HG03066 (cell line): ENCODE results near the gene ARHGEF28.

Source experiments
- ATAC-seq: cut with Tn5 transposase; IDR thresholded peaks from one replicate; pipeline ENCODE4 v1.9.1; 2021; ENCODE audit warnings: low read depth; ENCODE audit not compliant: unreplicated experiment

Gene ARHGEF28

DNA sequence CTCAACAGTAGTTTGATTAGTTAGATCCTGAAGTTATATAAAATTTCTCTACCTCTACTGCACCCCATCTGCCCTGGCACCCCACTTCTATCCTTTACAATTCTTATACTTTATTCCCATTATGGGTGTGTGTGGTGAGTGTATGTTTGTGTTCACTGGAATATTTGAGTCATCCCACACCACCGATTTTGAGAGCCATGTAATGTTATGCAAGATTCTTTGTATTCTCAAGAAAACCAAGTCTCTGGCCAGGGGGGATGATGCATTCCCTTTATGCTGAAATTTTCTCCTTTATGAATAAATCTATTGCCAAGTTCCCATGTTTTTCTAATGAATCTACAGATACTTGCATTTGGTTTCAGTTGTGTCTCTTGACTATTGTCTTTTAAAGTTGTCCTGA is 266.8 kb downstream of the ARHGEF28 start:
- no peak for ATAC-seq

DNA sequence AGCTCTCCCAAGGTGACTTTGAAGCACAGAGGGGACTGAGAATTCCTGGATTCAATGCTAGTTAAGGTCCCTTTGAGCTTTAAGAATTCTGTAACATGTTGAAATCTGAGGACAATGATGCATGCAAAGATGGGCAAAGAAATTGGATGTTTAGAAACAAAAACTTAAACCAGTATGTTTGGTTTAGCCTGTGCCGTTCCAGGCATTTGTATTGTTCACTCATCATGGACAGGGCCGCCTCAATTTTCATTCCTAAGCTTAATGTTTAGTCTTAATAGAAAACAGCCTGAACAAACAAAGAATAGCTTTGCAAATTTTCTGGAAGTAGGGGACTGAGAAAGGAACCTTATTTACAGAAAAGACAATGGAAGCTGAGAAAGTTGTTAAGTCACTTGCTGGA is 267.8 kb downstream of the ARHGEF28 start:
- ATAC-seq = no peak

DNA sequence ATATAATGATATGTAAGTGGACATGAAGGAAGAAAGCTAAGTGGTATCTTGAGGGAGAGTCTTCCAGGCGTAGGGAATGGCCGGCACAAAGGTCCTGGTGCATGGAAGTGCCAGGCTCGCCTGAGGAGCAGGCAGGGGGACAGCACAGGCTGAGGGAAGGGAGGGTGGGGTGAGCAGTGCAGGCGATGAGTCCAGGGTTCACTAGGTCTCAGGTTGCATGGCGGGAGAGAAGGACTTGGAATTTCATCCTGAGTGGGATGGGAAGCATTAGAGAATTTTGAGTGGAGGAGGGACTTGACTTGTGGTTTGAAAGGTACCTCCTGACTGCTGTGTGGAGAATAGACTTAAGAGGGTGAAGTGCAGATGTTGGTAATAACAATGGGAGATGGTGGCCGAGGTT is 268.9 kb downstream of the ARHGEF28 start:
- no peak for ATAC-seq

DNA sequence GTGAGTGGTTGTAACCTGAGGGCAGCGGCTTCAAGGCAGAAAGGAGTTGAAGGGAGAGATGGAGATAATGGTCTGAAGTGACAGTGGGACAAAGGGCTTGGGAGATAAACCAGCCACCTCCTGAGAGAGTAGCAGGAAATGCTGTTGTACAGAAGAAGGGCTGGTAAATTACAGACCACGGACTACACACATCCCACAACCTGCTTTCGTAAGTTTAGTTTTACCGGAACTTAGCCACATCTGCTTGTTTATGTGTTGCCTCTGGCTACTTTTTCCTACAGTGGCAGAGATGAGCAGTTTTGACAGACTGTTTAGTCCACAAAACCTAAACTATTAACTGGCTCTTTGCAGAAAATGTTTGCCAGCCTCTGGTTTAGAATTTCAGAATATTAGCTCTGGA is 269.5 kb downstream of the ARHGEF28 start:
- ATAC-seq = no peak

DNA sequence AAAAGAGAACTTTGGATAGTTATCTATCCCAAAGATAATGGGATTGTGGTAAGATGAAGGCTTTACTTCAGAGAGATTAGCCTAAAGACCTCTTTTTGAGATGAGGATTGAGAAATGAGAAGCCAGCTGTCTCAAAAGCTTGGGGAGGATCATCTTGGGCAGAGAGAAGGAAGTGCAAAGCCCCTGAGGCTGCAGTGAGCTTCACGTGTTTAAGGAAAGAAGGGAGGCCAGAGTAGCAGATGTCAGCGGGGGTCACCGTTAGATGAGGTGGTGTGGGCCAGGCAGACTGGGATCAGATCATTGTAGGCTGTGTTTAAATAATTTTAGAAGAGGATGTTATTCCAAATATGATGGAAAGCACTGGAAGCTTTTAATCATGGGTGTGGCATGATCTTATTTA is 270.1 kb downstream of the ARHGEF28 start:
- no peak for ATAC-seq

DNA sequence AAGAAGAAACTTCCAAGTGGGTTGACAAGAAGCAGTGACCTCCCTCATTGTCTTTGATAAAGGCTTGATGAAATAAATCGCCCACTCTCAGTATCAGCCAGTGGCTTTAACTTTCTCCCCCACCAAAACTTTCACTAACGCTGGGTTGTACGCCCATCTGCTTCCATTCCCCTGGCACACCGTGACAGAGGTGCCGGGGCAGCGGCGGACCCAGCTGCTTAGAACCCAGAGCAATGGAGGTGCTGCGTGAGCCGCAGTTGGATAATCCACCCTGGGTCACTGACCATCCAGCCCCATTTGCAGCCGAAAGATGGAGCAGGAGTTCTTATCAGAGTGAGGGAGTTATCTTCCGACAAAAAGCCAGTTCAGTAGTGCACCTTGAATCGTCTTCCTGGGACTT is 270.7 kb downstream of the ARHGEF28 start:
- no peak for ATAC-seq

DNA sequence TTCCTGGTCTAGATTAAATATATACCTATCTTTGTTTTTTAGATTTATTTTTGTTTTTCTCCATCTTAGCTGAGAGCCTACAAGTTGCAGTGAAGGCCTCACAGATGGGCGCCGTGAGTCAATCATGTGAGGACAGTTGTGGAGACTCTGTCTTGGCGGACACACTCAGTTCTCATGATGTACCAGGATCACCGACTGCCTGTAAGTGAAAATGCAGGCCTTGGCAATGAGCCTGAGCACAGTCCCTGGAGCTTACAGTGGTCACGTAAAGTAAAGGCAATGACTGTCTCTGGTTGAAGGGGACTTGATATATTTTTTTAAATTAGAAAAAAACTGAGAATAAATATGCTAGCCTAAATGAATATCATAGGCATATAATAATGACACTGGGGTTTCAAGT is 271.9 kb downstream of the ARHGEF28 start:
- ATAC-seq = no peak

DNA sequence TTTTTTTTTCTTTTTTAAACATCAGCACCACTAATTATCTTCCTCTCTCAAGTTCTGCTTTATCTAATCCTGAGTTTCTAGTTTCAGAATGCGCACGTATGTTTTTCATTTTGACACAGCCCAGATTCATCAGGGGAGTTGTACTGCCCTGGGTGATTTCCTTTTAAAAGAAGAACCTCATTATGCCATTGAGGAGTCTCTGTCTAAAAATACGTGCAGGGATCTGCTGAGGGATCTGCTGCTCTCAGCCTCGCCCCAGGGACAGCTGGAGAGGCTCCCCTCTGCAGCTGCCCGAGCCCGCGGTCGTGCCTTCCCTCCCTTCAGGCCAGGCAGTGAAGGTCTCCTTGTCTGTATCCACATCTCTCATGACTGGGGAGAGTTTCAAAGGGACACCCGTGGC is 273.1 kb downstream of the ARHGEF28 start:
- ATAC-seq = peak; percentile 81

DNA sequence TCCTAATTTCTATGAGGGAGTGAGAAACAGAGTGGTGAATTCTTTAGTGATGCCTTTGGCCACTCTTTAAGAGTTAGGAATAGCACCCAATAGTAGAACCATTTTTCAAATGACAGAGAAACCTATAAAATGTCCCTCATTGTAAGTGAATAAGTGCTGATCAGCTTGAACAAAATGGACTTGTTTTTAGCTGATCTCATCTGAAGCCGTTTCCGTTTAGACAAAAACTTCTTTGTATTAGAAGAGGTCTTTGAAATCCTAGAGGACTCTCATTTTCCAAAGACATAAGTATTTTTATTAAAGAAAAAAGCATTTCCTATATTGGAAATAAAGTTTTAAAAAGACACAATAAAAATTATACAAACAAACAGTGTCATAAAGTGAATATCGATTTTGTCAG is 273.9 kb downstream of the ARHGEF28 start:
- ATAC-seq = no peak

DNA sequence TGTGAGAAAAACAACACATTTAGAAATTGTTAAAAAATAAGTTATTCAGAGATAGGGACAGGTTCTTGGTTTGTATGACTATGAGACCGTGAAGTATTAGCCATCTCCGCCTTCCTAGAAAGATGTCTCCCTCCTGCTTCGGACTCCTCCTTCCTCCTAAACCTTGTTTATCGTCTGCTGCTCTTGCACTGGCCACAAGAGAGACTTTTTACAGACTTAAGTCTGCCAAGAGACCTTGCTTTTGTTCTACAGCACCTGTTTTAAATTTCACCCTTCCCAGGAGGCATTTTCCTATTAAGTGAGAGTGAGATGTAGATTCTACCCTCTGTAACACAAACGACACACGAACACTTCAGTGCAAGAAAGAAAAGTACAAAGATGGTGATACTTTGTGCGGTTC is 274.6 kb downstream of the ARHGEF28 start:
- ATAC-seq = no peak

DNA sequence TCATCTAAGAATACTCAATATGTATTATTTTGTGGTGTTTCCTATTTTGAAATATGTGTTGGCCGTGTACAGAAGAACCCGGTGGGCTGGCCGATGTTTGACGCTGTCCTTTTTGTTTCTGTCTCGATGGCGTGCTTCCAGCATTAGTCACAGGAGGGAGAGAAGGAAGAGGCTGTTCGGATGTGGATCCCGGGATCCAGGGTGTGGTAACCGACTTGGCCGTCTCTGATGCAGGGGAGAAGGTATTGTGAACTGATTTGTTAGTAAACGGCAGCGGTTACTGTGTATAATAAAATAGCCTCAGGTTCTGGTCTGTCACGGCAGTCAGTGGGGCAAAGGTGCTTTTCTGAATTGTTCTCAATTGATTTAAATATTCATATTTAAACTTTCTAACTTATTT is 275.0 kb downstream of the ARHGEF28 start:
- no peak for ATAC-seq

DNA sequence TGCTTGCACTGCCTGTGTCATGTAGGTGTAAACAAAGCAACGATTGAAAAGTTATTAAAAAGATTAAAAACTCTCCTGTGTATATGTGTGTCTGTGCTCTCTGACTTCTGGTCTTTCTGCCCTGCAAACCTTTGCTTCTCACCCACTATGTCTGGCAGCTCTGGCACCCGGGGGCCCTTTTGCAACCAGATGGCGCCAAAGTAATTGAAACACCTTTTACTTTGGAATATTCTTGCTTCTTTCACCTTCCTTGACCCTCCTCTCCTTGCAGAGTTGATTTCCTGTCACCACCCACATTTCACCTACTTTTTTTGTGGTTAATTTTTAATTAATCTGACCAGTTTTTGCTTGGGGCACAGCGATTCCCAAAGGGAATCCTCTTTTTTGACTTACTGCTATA is 275.5 kb downstream of the ARHGEF28 start:
- no peak for ATAC-seq

DNA sequence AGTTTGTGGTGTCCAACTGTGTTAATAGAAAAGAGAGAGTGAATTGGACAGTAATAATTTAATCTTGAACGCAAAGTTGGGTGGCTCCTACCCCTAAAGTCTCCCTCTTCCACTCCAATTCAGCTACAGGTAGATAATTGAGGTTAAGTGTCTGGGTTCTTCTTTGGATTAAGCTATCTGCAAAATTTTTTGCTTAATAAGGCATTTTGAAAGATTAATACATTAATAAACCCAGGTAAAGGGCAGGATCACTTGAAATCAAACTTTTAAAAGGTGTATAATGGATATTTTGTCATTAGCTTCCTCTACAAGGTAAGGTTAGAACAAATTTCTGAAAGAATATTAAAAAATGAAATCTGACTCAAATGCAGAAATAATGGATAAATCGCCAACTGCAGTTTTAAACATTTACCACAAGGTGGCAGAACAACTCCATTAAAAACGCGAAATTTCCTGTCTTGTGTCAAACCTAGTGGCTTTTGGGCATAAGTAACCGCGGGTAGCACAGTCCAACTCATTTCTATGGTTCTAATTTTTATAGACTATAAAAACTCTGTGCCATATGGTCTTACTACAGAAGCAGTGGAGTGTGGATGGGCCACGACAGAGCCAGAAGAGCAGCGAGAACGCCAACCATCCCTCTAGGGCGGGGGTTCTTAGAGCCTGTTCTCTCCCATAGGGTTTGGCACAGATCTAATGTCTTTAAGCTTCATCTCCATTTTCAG is 276.5 kb downstream of the ARHGEF28 start:
- ATAC-seq = no peak

DNA sequence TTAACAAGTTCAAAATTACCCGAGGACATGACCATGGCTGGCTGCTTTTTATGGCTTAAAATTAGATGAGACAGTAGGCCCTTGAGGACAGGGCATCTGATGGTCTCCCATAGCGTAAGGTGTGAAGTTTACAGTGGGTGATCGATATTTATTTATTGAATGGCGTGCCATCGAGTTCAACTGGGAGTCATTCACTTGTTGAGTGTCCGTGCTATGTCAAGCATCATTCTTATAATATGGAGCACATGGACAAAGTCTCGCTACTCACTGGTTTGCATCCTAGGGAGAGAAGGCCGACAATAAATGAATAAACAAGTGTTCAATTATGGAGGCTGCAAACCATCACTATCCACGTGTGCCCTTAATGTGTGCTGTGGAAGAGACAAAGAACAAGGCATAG is 277.2 kb downstream of the ARHGEF28 start:
- no peak for ATAC-seq

DNA sequence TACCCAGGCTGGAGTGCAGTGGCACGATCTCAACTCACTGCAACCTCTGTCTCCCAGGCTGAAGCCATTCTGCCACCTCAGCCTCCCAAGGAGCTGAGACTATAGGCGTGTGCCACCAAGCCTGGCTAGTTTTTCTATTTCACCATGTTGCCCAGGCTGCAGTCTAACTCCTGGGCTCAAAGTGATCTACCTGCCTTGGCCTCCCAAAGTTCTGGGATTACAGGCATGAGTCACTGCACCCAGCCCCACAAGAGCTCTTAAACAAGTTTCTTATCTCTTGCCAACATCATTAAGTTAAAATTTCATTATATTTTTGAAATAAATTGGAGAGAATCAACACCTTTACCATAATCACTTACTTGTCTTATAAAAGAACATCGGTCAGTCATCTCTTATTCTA is 280.3 kb downstream of the ARHGEF28 start:
- ATAC-seq = no peak

DNA sequence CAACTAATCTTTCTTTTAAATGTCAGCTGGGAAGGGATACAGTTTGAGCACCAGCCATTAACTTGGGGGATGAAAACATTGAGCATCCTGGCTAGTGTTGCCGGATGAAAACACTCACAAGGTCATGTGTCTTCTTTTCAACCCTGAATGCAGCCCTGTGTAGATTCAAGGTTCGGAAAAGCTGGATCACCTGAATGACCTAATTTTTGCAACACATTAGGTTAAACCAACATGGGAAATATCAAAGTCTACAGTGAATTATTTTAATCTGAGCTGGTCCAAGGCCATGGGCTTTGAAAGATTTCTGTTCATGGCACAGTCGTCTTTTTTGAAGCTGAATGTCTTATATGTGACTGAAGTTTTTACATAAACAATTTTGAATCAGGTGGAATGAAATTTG is 281.2 kb downstream of the ARHGEF28 start:
- no peak for ATAC-seq

DNA sequence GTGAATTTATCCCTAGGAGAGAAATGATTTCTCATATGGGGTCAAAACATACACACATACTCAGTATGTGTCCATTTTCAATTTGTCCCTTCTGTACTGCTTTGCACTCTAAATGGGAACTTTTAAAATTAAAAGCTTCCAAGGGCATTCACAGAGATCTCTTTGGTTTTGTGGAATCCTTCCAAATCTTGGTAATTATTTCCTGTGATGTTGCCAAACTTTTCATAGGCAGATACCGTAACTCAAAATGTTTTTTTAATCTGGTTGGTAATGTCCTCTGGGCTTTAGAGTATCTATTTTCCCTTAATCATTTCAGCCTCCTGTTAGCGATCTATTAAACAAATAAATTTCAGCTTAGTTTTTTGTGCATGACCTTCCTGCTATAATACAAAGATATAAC is 282.4 kb downstream of the ARHGEF28 start:
- no peak for ATAC-seq

DNA sequence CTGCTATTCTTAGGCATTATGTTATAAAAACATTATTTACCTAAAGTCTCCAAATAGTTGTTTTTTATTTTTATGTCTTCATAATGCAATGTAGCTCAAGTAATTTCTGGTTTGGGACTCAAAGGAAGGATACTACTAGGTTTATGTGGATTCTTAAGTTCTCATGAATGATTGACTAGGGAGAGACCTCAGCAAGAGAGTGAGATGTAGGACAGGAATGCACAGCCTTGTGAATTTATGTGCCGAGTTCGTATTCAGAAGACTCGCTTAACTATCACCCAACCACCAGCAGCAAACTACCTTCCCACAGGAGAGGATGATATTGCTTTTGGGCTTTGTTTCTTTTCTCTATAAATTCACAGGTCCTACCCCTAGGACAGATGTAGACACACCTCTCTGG is 282.9 kb downstream of the ARHGEF28 start:
- no peak for ATAC-seq

DNA sequence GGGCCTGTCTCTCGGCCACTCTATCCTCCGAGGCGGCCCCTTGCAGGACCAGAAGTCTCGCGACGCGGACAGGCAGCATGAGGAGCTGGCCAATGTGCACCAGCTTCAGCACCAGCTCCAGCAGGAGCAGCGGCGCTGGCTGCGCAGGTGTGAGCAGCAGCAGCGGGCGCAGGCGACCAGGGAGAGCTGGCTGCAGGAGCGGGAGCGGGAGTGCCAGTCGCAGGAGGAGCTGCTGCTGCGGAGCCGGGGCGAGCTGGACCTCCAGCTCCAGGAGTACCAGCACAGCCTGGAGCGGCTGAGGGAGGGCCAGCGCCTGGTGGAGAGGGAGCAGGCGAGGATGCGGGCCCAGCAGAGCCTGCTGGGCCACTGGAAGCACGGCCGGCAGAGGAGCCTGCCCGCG is 283.5 kb downstream of the ARHGEF28 start:
- ATAC-seq = no peak

DNA sequence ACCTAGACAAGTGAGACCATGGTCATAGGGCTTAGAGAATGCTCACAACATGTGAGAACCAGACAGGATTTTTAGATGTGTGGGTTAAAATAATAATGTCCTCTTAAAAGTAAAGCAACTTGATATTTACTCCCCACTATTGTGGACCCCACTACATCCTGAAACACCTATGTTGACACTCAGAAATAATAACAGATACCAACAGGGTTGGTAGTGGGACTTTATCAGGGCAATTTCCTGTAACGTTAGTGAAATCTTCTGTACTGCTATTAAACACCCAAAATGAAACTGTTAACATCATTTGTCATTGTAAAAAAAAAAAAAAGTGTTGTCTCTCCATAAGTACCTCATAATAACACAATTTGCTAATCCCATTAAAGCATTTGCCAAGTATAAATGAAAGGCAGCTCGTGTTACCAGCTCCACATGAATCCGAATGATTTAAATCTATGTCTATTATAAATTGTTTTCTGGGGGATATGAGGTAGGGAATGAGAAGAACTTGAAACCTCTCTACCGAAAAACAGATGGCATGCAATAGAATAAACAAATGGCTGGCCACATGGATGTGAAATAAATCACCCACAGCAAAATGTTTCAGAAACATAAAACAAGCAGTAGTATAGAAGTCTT is 285.9 kb downstream of the ARHGEF28 start:
- no peak for ATAC-seq

DNA sequence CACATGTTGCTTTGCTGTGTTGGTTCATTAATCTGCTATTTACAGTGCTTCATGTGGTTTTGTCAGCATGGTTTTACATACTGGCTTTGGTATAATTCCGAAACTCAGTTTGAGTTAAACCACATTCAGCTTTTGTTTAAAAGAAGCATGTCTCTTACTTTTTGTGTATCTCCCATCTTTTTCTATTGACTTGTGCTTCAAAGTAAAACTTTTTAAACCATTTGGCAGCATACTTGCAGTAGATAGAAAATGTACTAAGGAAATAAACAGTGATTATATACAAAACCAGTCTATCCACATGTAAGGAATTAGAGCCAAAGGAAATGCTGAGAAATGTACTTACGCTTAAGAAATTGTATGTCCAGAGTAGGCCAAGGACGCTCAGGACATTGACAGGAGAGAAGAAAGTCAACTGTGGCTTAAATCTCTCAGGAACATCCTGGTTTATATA is 286.9 kb downstream of the ARHGEF28 start:
- no peak for ATAC-seq

DNA sequence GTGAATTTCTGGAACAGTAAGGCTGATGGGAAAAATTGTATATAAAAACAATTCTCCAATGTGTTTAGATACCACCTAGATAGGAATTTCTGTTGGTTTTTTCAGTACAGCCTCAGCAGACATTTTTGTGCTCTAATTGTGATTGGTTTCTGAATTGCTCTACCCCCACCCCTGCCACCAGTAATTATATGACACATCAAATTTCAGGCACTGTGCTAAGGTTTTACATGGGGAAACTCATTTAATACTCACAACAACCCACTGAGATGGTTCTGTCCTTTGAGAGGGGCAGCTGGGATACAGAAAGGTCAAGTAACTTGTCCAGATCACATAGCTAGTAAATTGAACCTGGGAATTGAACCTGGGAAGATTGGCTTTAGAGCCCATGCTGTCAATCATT is 288.0 kb downstream of the ARHGEF28 start:
- no peak for ATAC-seq
